MCF 10A (cell line): Measurements from ENCODE around the gene TMA7. TPM values are rescaled to one million over a fixed set of nuclear protein-coding genes. Genes with fewer than 3 reads are reported as not detected.

Experiments used
- BruUV-seq: library from RNA; stranded (reverse); fragments of 400-500 nt; replicated peaks from 2 replicates; lab custom pipeline; 2021; lab: Mats Ljungman, UMichigan
- CTCF ChIA-PET: fragments of 300-600 bp; sonication (Branson Sonifier 250); formaldehyde crosslinking; extraction: SDS; loops from one replicate; lab custom pipeline; 2021; ENCODE audit warnings: antibody characterized with exemption, inconsistent platforms; lab: Yijun Ruan, JAX
- POLR2A ChIA-PET: fragments of 300-600, 350-650 bp; sonication (Branson Sonifier 250); formaldehyde crosslinking; extraction: SDS; loops from one replicate; lab custom pipeline; 2020; ENCODE audit warnings: antibody characterized with exemption, inconsistent platforms; lab: Yijun Ruan, JAX
- DNase-seq: peaks from one replicate; pipeline ENCODE4 v3.0.0-alpha.2; 2018; ENCODE audit not compliant: unreplicated experiment
- H3K27ac Mint-ChIP-seq: one replicate; pipeline ENCODE4 v1.8.0; 2022; ENCODE audit warnings: mild to moderate bottlenecking, low read depth, mixed read lengths; ENCODE audit not compliant: unreplicated experiment
- H3K27me3 Mint-ChIP-seq: one replicate; pipeline ENCODE4 v1.8.0; 2022; ENCODE audit warnings: mixed read lengths; ENCODE audit not compliant: insufficient read depth, unreplicated experiment
- H3K36me3 Mint-ChIP-seq: one replicate; pipeline ENCODE4 v1.8.0; 2022; ENCODE audit warnings: mild to moderate bottlenecking, moderate library complexity, mixed read lengths; ENCODE audit not compliant: insufficient read depth, unreplicated experiment
- H3K4me1 Mint-ChIP-seq: one replicate; pipeline ENCODE4 v1.8.0; 2022; ENCODE audit warnings: mixed read lengths; ENCODE audit not compliant: insufficient read depth, unreplicated experiment
- H3K4me3 Mint-ChIP-seq: one replicate; pipeline ENCODE4 v1.8.0; 2022; ENCODE audit warnings: mild to moderate bottlenecking, moderate library complexity, mixed read lengths; ENCODE audit not compliant: unreplicated experiment
- H3K9me3 Mint-ChIP-seq: one replicate; pipeline ENCODE4 v1.8.0; 2022; ENCODE audit warnings: mixed read lengths; ENCODE audit not compliant: unreplicated experiment
- CTCF ChIP-seq: fragments of 200-600 bp; IDR thresholded peaks from one replicate; pipeline ENCODE4 v1.8.0; 2022; ENCODE audit warnings: antibody characterized with exemption, mild to moderate bottlenecking; ENCODE audit not compliant: unreplicated experiment
- intact Hi-C: fragments of 100-400 bp; cut with micrococcal nuclease; formaldehyde crosslinking; loops from 2 replicates; pipeline ENCODE4 v1.14.1; 2022
- total RNA-seq: library from RNA; stranded (reverse); gene quantifications from 2 replicates; pipeline ENCODE4 v1.2.3, GENCODE V29; 2022

Gene TMA7
- total RNA-seq, 1 experiment from 2014 or later: 356 TPM

- Mint-ChIP-seq H3K27ac (no peak overlapping the region), H3K27me3 (no peaks in the 10 kb centered on the region), H3K4me1 (peaks cover 15% of the 10 kb centered on the region), H3K4me3 (no peak overlapping the region), H3K36me3 (peaks cover 83% of the 10 kb centered on the region), H3K9me3 (no peaks in the 10 kb centered on the region)
- intact Hi-C loops: no loop called here
- no peak for DNase-seq
- no peak for TF ChIP-seq CTCF
- POLR2A ChIA-PET: interaction anchor here (1.2 to 22.1 kb wide), 3 partner anchors 13 to 25 kb away, joined by 3 to 749 read pairs (median 65); partner anchors contain the start of gene PLXNB1
- no TSS peak for BruUV-seq
- CTCF ChIA-PET: interaction anchor here (1.4 to 22.6 kb wide), 4 partner anchors 11 to 22 kb away, joined by 3 to 647 read pairs (median 17); partner anchors contain the start of genes CCDC51 and TMA7
Measured at GRCh38 chr3:48415251-48415953, 24.7 kb upstream of the TMA7 start.

GRCh38 chr3:48416091-48416505, 24.0 kb upstream of the TMA7 start:
- H3K9me3 Mint-ChIP-seq: no peaks in the 10 kb centered on the region
- BruUV-seq: no TSS peak
- H3K36me3 Mint-ChIP-seq: peaks cover 80% of the 10 kb centered on the region
- ChIA-PET POLR2A (interaction anchor here (6.4 to 22.1 kb wide), 2 partner anchors 12 to 14 kb away, joined by 65 to 749 read pairs; partner anchors contain the start of gene PLXNB1), CTCF (interaction anchor here (0.6 to 22.6 kb wide), 3 partner anchors 12 to 21 kb away, joined by 4 to 647 read pairs (median 4); partner anchors contain the start of genes CCDC51 and TMA7)
- no peaks in the 10 kb centered on the region for H3K27me3 Mint-ChIP-seq
- H3K27ac Mint-ChIP-seq: no peak overlapping the region
- H3K4me3 Mint-ChIP-seq: no peak overlapping the region
- DNase-seq: no peak
- intact Hi-C loops: no loop called here
- no peak for TF ChIP-seq CTCF
- peaks cover 15% of the 10 kb centered on the region for H3K4me1 Mint-ChIP-seq

GRCh38 chr3:48416546-48416945, 23.5 kb upstream of the TMA7 start:
- Mint-ChIP-seq H3K4me1 (peaks cover 15% of the 10 kb centered on the region), H3K27me3 (no peaks in the 10 kb centered on the region), H3K4me3 (no peak overlapping the region), H3K9me3 (no peaks in the 10 kb centered on the region), H3K27ac (no peak overlapping the region), H3K36me3 (peaks cover 82% of the 10 kb centered on the region)
- BruUV-seq: no TSS peak
- TF ChIP-seq CTCF: no peak
- ChIA-PET CTCF (interaction anchor here (0.6 to 22.6 kb wide), 3 partner anchors 11 to 20 kb away, joined by 4 to 647 read pairs (median 4); partner anchors contain the start of genes CCDC51 and TMA7), POLR2A (interaction anchor here (1.2 to 22.1 kb wide), 3 partner anchors 9 to 15 kb away, joined by 4 to 749 read pairs (median 65); partner anchors contain the start of gene PLXNB1)
- no peak for DNase-seq
- intact Hi-C loops: no loop called here

- intact Hi-C loops: no loop called here
Measured at GRCh38 chr3:48417529-48418108, 22.4 kb upstream of the TMA7 start.

More at GRCh38 chr3:48417529-48418108, 22.4 kb upstream of the TMA7 start:
- H3K9me3 Mint-ChIP-seq: no peaks in the 10 kb centered on the region
- peaks cover 14% of the 10 kb centered on the region for H3K4me1 Mint-ChIP-seq
- no peaks in the 10 kb centered on the region for H3K27me3 Mint-ChIP-seq
- ChIA-PET CTCF (interaction anchor here (0.6 to 22.6 kb wide), 5 partner anchors 16 to 132 kb away, joined by 3 to 647 read pairs (median 4); partner anchors contain the start of genes CCDC51 and TMA7), POLR2A (interaction anchor here (1.2 to 22.1 kb wide), 3 partner anchors 11 to 16 kb away, joined by 4 to 749 read pairs (median 65); partner anchors contain the start of gene PLXNB1)
- H3K36me3 Mint-ChIP-seq: peaks cover 88% of the 10 kb centered on the region
- no peak for DNase-seq
- no peak overlapping the region for H3K4me3 Mint-ChIP-seq
- no peak for TF ChIP-seq CTCF
- no TSS peak for BruUV-seq
- no peak overlapping the region for H3K27ac Mint-ChIP-seq
